AG20443 (cell line): ENCODE measurements around the gene SPATA12.

Experiments
- DNase-seq: peaks from one replicate; pipeline ENCODE4 v3.0.0; 2012; ENCODE audit warnings: low spot score, mixed read lengths

The SPATA12 gene

DNA sequence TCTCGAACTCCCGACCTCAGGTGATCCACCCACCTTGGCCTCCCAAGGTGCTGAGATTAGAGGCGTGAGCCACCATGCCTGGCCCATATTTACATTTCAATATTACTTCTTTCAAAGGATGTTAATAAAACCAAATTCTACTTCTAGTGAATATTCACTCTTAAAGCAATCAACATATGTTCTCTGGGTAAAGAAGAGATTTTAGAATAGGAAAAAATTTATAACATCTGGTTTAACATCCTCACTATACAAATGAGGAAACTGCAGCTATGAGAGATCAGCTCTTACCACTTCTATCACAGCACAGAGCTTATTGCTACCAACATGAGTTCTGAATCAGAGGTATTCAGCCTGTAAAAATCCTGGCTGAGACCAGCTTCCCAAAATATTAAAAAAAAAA lies 56.0 kb downstream of the SPATA12 start:
- DNase-seq, result no peak

DNA sequence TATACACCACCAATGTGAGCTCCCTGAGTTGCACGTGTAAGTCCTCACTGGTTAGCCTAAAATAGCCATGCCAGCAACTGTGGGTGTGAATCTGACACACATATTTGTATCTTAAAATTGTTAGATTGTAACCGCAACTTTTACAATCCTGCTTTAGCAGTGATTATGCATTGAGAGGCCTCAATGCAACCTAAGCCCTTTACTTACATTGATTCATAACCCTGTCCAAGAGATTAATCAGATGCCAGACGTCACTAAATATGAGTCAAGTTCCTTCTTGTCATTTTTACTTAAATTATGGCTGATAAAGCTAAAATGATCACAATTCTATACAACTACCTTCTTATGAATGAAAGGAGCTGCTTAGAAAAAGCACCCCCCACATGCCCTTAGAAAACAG lies 57.8 kb downstream of the SPATA12 start:
- no peak for DNase-seq

- DNase-seq, result no peak
Measured at GRCh38 chr3:57120040-57120439, 59.6 kb downstream of the SPATA12 start.

DNA sequence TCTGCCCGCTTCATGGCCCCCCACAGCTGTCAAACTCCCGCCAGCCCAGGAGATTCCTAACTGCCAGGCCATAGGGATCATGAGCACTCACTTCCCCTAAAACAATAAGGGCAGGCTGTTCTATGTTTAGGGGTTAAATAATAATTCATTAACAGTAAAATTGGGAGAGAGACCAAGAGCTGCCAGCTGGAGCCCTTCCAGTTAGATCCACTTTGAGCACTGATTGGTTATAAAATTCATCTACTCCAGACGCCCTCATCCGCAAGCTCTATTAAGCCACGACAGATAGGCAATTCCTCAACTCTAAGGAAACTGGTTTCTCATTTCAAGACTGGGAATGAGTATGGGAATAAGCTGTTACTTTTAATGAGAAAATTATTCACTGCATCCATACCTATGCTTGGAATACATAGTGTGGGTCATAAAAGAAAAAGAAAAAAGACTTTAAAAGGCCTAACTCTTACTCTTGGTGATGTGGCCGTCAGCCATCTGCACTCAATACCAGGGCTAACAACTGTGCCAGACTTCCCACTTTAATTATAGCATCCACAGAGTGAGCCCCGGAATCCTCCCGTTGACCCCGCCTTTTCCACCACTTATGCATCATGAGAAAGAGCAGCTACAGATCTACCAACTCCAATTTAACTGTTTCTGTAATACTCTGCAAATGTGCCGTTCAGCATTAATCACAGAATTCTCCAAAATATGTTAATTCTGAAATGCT lies 60.1 kb downstream of the SPATA12 start:
- DNase-seq, result no peak
